GM12872 (cell line): ENCODE results near the gene NDUFS2.

ENCODE experiments used
- CTCF ChIP-seq: IDR thresholded peaks from 3 replicates; pipeline ENCODE4 v1.5.1; 2011; ENCODE audit warnings: low read depth, mild to moderate bottlenecking, low read length, moderate library complexity; ENCODE audit not compliant: insufficient read depth

The NDUFS2 gene

DNA sequence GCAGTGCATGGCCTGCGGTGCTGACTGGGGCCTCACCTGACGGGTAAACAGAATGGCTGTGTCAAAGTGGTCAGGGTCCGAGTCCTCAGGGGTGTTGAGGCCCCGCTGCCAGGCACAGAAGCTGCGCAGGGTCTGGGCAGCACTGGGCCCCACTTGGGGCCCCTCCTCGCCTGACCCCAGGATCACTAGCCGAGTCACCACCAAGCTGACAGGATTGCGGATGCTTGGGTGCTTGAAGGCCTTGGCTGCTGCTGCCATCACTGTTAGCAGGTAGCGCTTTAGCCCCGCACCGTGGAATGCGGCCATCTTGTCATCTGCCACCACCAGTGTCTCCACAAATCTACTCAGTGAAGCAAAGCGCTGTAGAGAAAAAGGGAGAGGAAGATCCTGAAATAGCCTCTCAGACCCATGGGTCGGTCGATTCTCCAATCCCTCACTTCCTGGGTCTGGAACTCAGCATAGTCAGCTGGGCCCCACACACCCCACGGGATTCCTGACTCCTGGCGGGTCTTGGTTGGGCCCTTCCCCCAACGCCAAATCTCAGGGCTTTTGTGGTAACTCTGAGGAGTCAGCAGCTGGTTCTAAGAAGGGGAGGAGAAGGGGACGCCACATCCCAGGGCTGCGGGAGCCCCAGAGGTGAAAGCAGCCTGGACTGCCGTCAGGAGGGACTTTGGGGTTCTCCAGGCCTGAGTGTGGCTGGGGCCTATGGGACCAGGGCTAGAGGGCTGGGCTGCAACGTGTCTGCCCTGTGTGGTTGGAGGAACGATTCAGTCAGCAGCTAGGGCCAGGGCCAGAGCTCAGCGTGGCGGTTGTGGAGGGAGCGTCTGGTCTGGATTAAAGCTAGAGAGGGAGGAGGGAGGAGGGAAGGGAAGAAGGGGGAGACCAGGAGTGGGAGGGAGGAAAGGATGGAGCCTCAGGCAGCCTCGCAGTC lies 5.4 kb upstream of the NDUFS2 start:
- TF ChIP-seq CTCF: no peak

DNA sequence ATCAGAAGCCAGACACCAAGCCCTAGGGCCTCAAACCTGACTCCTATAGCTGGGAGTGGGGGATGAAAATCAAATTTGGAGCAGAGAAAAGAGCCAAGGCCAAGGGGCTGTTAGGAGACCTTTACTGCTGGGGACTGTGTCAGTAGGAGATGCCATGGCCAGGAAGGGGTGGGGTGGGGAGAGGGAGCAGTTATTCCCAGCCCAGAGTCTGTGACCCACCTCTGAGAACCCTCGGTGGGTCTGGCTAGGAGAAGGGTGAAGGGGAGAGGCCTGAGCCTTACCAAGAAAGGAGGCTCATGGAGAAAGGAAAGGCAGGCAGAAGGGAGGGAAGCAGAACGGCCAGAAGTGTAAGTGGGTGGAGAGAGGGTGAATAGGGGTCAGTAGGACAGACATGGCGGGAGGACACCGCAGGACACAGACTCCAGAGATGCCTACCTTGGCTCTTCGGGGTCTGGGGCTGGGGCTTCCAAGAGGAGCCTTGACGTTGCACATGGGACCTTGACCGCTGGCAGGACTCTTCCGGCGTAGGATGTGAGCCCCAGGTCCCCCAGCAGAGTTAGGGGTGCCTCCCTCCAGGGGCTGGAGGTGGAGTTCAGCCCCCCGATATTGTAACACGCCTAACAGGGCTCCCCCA lies 4.5 kb upstream of the NDUFS2 start:
- no peak for TF ChIP-seq CTCF

- TF ChIP-seq CTCF: no peak
Observed at GRCh38 chr1:161198194-161198896, 3.8 kb upstream of the NDUFS2 start.

DNA sequence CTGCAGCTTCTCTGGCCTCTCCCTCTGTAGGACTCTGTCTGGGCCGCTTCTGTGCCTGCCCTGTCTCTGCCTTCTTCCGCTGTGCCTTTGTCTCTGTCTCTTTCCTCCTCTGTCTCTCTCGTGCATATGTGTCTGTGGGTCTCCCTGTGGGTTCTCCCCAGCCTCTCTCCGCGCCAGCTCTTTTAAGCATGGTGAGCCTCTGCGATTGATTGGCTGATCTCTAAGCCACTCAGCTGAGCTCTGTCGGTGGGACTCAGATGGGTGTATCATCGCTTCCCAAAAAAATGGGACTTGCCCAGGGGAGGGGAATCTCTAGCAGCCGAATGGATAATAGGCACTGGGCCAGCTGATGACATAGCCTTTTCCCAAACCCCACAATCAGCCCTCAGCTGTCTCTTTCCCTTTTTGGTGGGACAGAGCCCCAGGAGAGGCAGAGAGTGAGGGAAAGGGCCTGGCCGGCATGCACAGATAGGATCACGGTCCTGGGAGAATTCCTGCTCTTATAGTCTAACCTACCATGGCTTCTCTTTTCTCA lies 3.2 kb upstream of the NDUFS2 start, which contains the start of gene ADAMTS4:
ADAMTS4 (minus strand) TSS at position 158 of the 535 bp plus-strand sequence. CDS start 427 bp downstream, outside the sequence.
- no peak for TF ChIP-seq CTCF

- no peak for TF ChIP-seq CTCF
Observed at GRCh38 chr1:161199506-161200139, 2.5 kb upstream of the NDUFS2 start.

DNA sequence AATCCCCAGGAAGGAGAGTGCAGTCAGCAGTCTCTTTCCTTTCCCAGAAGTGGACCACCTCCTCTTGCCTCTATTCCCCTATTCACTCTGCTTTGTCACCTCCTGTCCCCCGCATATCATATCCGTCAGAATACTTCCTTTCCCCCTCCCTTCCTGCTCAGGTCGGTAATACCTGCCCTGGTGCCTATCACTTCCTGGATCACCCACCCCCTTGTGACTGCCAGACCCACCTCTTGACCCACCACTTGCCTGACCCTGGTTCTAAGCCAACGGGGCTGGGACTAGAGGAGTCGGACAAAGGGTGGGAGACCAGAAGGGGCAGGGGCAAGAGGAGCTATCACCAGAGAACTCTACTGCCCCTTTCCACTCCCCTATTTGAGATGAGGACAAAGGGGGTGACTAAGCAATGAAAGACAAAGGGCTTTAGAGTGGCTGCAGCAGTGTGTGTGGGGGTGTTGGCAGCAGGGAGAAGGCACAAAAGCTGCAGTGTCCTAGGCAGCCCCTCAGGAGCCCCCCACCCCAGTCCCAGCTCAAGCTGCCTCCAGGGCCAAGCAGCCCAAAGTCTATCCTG lies 1.7 kb upstream of the NDUFS2 start:
- TF ChIP-seq CTCF: no peak
